BJ (cell line): Measurements from ENCODE around the gene ATP11C. TPM values are rescaled to one million over a fixed set of nuclear protein-coding genes. Genes with fewer than 3 reads are reported as not detected.

ENCODE experiments used
- CTCF ChIA-PET: fragments of 350-600 bp; formaldehyde crosslinking; extraction: SDS; loops from one replicate; lab custom pipeline; 2021; ENCODE audit warnings: antibody characterized with exemption, inconsistent platforms; lab: Yijun Ruan, JAX
- POLR2A ChIA-PET: fragments of 300-600 bp; sonication (Branson Sonifier 250); formaldehyde crosslinking; extraction: SDS; loops from one replicate; lab custom pipeline; 2021; ENCODE audit warnings: antibody characterized with exemption; lab: Charles Lee
- DNase-seq: peaks from one replicate; pipeline ENCODE4 v3.0.0-alpha.2; 2011; ENCODE audit warnings: low read depth
- H3K27me3 ChIP-seq: 2 replicates; pipeline ENCODE4 v1.6.0; 2011; ENCODE audit warnings: low read length; ENCODE audit not compliant: control insufficient read depth, insufficient read depth
- H3K36me3 ChIP-seq: 2 replicates; pipeline ENCODE4 v1.5.1; 2011; ENCODE audit warnings: low read length; ENCODE audit not compliant: control insufficient read depth, insufficient read depth
- H3K4me3 ChIP-seq: 2 replicates; pipeline ENCODE4 v1.5.1; 2011; ENCODE audit warnings: low read depth, mild to moderate bottlenecking, control low read depth, low read length
- polyA plus RNA-seq: library from polyadenylated mRNA; depleted of rRNA; stranded (reverse); fragments of >200 nt; gene quantifications from 2 replicates; pipeline ENCODE4 v1.2.3, GENCODE V29; 2011
- TF ChIP-seq, protein P1 (sequence below): IDR thresholded peaks from 2 replicates; pipeline ENCODE4 v1.5.1; 2011; ENCODE audit warnings: low read depth, mild to moderate bottlenecking, control low read depth, inconsistent platforms, low read length, moderate library complexity; ENCODE audit not compliant: insufficient read depth

Gene ATP11C
- polyA plus RNA-seq, 1 experiment, result 7.7 TPM

DNA sequence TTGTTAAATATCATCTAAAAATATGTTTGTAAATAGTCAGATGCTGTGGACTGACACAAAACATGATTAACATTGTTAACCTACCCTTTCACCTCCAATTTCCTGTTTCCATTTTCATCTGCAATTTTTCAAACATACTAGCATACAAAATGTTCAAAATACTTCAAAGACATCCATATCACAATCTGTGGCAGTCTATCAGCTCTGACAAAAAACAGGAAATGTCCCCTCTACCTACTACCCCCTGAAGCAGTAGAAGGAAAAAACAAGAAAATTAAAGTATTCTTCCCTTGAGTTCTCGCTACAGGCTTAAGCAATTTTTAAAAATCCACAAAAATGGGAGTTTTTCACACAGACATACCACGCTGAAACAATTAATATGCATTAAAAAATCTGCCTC is 116.6 kb downstream of the ATP11C start:
- CTCF ChIA-PET, result no interaction called here
- DNase-seq, result no peak
- no peaks in the 10 kb centered on the region; the same call in 1 of the 2 replicates for H3K36me3 ChIP-seq
- POLR2A ChIA-PET, result no interaction called here
- TF ChIP-seq, protein P1, sequence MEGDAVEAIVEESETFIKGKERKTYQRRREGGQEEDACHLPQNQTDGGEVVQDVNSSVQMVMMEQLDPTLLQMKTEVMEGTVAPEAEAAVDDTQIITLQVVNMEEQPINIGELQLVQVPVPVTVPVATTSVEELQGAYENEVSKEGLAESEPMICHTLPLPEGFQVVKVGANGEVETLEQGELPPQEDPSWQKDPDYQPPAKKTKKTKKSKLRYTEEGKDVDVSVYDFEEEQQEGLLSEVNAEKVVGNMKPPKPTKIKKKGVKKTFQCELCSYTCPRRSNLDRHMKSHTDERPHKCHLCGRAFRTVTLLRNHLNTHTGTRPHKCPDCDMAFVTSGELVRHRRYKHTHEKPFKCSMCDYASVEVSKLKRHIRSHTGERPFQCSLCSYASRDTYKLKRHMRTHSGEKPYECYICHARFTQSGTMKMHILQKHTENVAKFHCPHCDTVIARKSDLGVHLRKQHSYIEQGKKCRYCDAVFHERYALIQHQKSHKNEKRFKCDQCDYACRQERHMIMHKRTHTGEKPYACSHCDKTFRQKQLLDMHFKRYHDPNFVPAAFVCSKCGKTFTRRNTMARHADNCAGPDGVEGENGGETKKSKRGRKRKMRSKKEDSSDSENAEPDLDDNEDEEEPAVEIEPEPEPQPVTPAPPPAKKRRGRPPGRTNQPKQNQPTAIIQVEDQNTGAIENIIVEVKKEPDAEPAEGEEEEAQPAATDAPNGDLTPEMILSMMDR, result no peak
- no peak overlapping the region for H3K4me3 ChIP-seq
- H3K27me3 ChIP-seq, result no peaks in the 10 kb centered on the region

DNA sequence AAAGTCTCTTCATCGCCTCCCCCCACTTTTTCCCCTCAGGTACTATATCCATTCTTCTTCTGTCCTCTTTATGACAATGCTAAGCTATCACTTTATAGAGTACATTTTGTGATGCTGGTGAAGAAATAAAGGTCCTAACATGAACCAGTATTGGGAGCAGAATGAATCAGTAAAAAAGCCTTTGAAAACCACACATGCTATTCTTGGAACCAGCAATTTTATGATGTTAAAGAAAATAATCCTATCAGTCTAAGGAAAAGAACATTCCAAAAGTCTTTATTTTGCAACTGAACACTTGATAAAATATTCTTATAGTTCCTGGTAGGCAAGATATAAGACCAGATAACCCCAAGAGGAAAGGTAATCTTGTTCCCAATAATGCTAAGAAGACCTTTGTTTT is 117.1 kb downstream of the ATP11C start:
- no peak for DNase-seq
- Histone ChIP-seq H3K36me3 (no peaks in the 10 kb centered on the region; the same call in 1 of the 2 replicates), H3K4me3 (no peak overlapping the region), H3K27me3 (no peaks in the 10 kb centered on the region)
- POLR2A ChIA-PET, result no interaction called here
- CTCF ChIA-PET, result no interaction called here
- TF ChIP-seq, protein P1, result no peak

DNA sequence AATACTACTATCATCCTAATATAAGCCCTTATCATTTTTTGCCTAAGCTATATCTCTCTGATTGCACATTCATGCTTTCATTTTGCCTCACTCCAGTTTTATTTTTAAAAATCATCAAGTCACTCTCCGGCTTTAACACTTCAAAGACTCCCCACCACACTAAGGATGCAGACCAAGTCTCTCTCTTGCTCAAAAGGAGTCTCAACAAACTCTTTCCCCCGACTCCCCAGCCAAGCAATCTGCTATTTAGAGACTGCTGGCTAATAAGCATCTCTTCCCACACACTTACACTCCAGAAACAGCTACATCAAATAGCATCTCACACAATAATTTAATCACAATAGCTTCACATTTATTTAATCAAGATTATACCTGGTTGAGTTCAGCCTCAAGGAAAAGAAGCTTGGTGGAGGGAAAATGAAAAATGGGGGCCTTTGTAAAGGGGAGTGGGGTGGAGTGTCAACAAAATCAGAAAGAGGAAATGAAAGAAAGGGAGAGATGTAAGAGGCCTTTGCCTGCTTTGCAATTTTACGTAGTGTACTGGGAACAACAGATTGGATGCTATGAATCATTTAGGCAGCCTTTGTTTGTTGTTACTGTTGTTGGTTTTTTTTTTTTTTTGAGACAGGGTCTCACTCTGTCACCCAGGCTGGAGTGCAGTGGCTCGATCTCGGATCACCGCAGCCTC is 120.8 kb downstream of the ATP11C start:
- POLR2A ChIA-PET, result no interaction called here
- no peak overlapping the region for H3K4me3 ChIP-seq

GRCh38 chrX:139804482-139804881 is 128.4 kb downstream of the ATP11C start:
- ChIA-PET CTCF (no interaction called here), POLR2A (no interaction called here)
- H3K36me3 ChIP-seq, result no peaks in the 10 kb centered on the region
- no peaks in the 10 kb centered on the region for H3K27me3 ChIP-seq
- H3K4me3 ChIP-seq, result no peak overlapping the region
- DNase-seq, result no peak
- TF ChIP-seq, protein P1, result no peak

More for the DNA sequence above, 120.8 kb downstream of the ATP11C start:
- DNase-seq, result no peak
- Histone ChIP-seq H3K36me3 (no peaks in the 10 kb centered on the region; the same call in 1 of the 2 replicates), H3K27me3 (no peaks in the 10 kb centered on the region)
- TF ChIP-seq, protein P1, result no peak
- CTCF ChIA-PET, result no interaction called here

- Histone ChIP-seq H3K27me3 (no peaks in the 10 kb centered on the region), H3K4me3 (no peak overlapping the region), H3K36me3 (no peaks in the 10 kb centered on the region)
- DNase-seq, result no peak
- TF ChIP-seq, protein P1, result no peak
- POLR2A ChIA-PET, result no interaction called here
- CTCF ChIA-PET, result no interaction called here
These were observed 129.6 kb downstream of the ATP11C start for GRCh38 chrX:139803224-139803623.
